AG09309 (cell line): ENCODE results near the gene CELF4.
A peak's percentile ranks its signal among the peaks of the same experiment; 100 is the strongest.

Experiments
- DNase-seq: peaks from one replicate; pipeline ENCODE4 v3.0.0-alpha.2; 2010; ENCODE audit warnings: low read depth
- H3K4me3 ChIP-seq: 2 replicates; pipeline ENCODE4 v1.5.1; 2011; ENCODE audit warnings: mild to moderate bottlenecking, low read depth, low read length, moderate library complexity; ENCODE audit not compliant: control insufficient read depth
- TF ChIP-seq, protein P1 (sequence below): IDR thresholded peaks from 2 replicates; pipeline ENCODE4 v1.5.1; 2011; ENCODE audit warnings: mild to moderate bottlenecking, low read depth, low read length, inconsistent platforms; ENCODE audit not compliant: insufficient read depth, control insufficient read depth; ENCODE audit errors: missing control alignments

CELF4 gene

DNA sequence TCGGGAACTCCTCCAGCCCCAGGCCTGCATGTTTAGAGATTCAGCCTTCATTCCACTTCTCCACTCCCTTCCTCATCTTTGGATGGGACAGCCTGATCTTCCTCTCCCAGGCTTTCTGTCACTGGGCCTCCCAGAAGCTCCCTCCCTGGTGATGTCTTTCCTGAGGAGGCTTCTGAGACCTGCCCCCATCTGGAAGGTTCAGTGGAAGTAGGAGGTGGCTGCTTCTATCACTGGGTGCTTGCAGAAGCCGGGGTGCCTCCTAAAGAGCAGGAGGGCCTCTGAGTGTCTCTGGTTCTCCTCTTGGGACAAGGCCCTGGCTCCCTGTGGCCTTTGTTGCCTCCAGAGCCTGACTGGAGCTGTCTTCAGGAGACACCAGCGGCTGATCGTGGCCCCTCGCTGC lies 108.7 kb downstream of the CELF4 start:
- no peak overlapping the region for H3K4me3 ChIP-seq
- DNase-seq, result no peak
- TF ChIP-seq, protein P1, sequence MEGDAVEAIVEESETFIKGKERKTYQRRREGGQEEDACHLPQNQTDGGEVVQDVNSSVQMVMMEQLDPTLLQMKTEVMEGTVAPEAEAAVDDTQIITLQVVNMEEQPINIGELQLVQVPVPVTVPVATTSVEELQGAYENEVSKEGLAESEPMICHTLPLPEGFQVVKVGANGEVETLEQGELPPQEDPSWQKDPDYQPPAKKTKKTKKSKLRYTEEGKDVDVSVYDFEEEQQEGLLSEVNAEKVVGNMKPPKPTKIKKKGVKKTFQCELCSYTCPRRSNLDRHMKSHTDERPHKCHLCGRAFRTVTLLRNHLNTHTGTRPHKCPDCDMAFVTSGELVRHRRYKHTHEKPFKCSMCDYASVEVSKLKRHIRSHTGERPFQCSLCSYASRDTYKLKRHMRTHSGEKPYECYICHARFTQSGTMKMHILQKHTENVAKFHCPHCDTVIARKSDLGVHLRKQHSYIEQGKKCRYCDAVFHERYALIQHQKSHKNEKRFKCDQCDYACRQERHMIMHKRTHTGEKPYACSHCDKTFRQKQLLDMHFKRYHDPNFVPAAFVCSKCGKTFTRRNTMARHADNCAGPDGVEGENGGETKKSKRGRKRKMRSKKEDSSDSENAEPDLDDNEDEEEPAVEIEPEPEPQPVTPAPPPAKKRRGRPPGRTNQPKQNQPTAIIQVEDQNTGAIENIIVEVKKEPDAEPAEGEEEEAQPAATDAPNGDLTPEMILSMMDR, result no peak

GRCh38 chr18:37456395-37456794 lies 109.2 kb downstream of the CELF4 start:
- no peak overlapping the region for H3K4me3 ChIP-seq
- DNase-seq, result no peak
- TF ChIP-seq, protein P1, result peak; percentile 25

- no peak overlapping the region for H3K4me3 ChIP-seq
- TF ChIP-seq, protein P1, result no peak
- DNase-seq, result no peak
Observed at GRCh38 chr18:37453752-37454151, 111.8 kb downstream of the CELF4 start.

GRCh38 chr18:37452682-37453385 lies 112.8 kb downstream of the CELF4 start:
- no peak for DNase-seq
- TF ChIP-seq, protein P1, result no peak
- H3K4me3 ChIP-seq, result no peak overlapping the region

GRCh38 chr18:37452015-37452414 lies 113.6 kb downstream of the CELF4 start:
- DNase-seq, result no peak
- no peak overlapping the region for H3K4me3 ChIP-seq
- TF ChIP-seq, protein P1, result no peak

DNA sequence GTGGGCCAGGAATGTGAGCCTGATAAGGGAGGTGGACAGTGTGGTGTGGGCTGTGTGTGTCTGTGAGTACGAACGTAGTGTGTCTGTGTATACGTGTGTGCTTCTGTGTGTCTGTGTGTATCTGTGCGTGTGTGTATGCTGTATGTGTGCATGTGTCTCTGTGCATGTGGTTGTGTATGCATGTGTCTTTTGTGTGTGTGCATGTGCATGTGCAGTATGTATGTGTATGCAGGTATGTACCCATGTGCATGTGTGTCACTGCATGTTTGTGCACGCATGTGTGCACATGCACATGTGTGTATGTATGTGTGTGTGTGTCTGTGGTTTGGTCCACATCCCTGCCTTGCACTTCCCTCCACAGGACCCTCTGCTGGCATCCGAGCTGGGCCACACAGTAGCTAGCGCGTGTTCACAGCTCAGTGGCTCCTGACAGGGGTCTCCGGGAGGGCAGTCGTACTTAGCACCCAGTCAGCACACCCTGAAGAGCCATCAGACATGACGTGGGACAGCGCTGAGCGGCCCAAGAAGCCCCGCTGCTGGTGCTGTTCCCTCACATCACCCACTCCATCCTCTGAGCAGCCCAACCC lies 114.3 kb downstream of the CELF4 start:
- DNase-seq, result no peak

More for the DNA sequence above, 114.3 kb downstream of the CELF4 start:
- TF ChIP-seq, protein P1, result no peak
- H3K4me3 ChIP-seq, result no peak overlapping the region
